HEK293 (cell line): ENCODE results near the gene PKDREJ.

Source experiments
- CTCF ChIA-PET: fragments of 350-600 bp; formaldehyde crosslinking; extraction: SDS; loops from one replicate; lab custom pipeline; 2021; ENCODE audit warnings: antibody characterized with exemption; lab: Yijun Ruan, JAX
- POLR2A ChIA-PET: fragments of 300-600 bp; formaldehyde crosslinking; extraction: SDS; loops from one replicate; lab custom pipeline; 2020; ENCODE audit warnings: antibody characterized with exemption, inconsistent platforms; lab: Yijun Ruan, JAX
- H3K27ac ChIP-seq: fragments of 200-500 bp; sonication (Bioruptor generic); 2 replicates; pipeline ENCODE4 v1.5.1; 2014; ENCODE audit warnings: low read depth, low read length, control low read depth, inconsistent platforms; ENCODE audit errors: extremely low read depth
- H3K36me3 ChIP-seq, 2 experiments: fragments of 200-500 bp in 1 of 2; sonication (Bioruptor generic) in 1 of 2; 1 replicate in 1 of 2; 2 replicates in 1 of 2; pipeline ENCODE4 v1.5.1; 2014 to 2017; ENCODE audit warnings: inconsistent platforms in 2 of 2, low read length in 2 of 2; ENCODE audit not compliant: control insufficient read depth in 2 of 2, insufficient read depth in 1 of 2
- H3K4me1 ChIP-seq: fragments of 200-500 bp; sonication (Bioruptor generic); 2 replicates; pipeline ENCODE4 v1.5.1; 2014; ENCODE audit warnings: mild to moderate bottlenecking, low read length, inconsistent platforms; ENCODE audit not compliant: control insufficient read depth, insufficient read depth
- H3K4me3 ChIP-seq: 2 replicates; pipeline ENCODE4 v1.5.1; 2011; ENCODE audit warnings: low read depth, mild to moderate bottlenecking, control low read depth, low read length, moderate library complexity
- H3K9me3 ChIP-seq: fragments of 200-500 bp; sonication (Bioruptor generic); 2 replicates; pipeline ENCODE4 v1.5.1; 2014; ENCODE audit warnings: low read depth, low read length, inconsistent platforms; ENCODE audit not compliant: control insufficient read depth, insufficient read depth
- ATF2 ChIP-seq: fragments of 450-650 bp; formaldehyde crosslinking; IDR thresholded peaks from 2 replicates; pipeline ENCODE4 v1.5.1; 2016; ENCODE audit warnings: missing biosample characterization, missing genetic modification characterization, low read depth
- BCL11A ChIP-seq: fragments of 450-650 bp; formaldehyde crosslinking; IDR thresholded peaks from 2 replicates; pipeline ENCODE4 v1.5.1; 2016; ENCODE audit warnings: low read depth, missing biosample characterization, missing genetic modification characterization
- BCL11B ChIP-seq: fragments of 450-650 bp; formaldehyde crosslinking; IDR thresholded peaks from 2 replicates; pipeline ENCODE4 v1.5.1; 2016; ENCODE audit warnings: low read depth, missing biosample characterization, missing genetic modification characterization
- EGR2 ChIP-seq: fragments of 450-650 bp; formaldehyde crosslinking; IDR thresholded peaks from 2 replicates; pipeline ENCODE4 v1.5.1; 2016; ENCODE audit warnings: low read depth, missing biosample characterization, missing genetic modification characterization
- ELK4 ChIP-seq: IDR thresholded peaks from 2 replicates; pipeline ENCODE4 v1.6.1; 2011; ENCODE audit warnings: mild to moderate bottlenecking, low read depth, low read length, borderline replicate concordance
- MEIS1 ChIP-seq: sonication (generic); formaldehyde crosslinking; IDR thresholded peaks from 2 replicates; pipeline ENCODE4 v1.8.1; 2022; ENCODE audit warnings: missing genetic modification reagents, mild to moderate bottlenecking, borderline replicate concordance
- MYNN ChIP-seq: fragments of 450-650 bp; formaldehyde crosslinking; IDR thresholded peaks from 2 replicates; pipeline ENCODE4 v1.5.1; 2016; ENCODE audit warnings: missing biosample characterization, missing genetic modification characterization, borderline replicate concordance
- PRDM6 ChIP-seq: fragments of 450-650 bp; formaldehyde crosslinking; IDR thresholded peaks from 2 replicates; pipeline ENCODE4 v1.5.1; 2017; ENCODE audit warnings: missing biosample characterization, missing genetic modification characterization
- SP2 ChIP-seq: fragments of 450-650 bp; formaldehyde crosslinking; IDR thresholded peaks from 2 replicates; pipeline ENCODE4 v1.5.1; 2016; ENCODE audit warnings: missing biosample characterization, missing genetic modification characterization
- YY1 ChIP-seq: fragments of 450-650 bp; formaldehyde crosslinking; IDR thresholded peaks from 2 replicates; pipeline ENCODE4 v1.5.1; 2018; ENCODE audit warnings: missing biosample characterization, missing genetic modification characterization
- ZBTB26 ChIP-seq: fragments of 450-650 bp; formaldehyde crosslinking; optimal IDR thresholded peaks from 2 replicates; pipeline ENCODE3; 2016; ENCODE audit warnings: missing biosample characterization, mild to moderate bottlenecking, missing genetic modification characterization
- ZIC2 ChIP-seq: fragments of 450-650 bp; formaldehyde crosslinking; IDR thresholded peaks from 2 replicates; pipeline ENCODE4 v1.5.1; 2016; ENCODE audit warnings: missing biosample characterization, missing genetic modification characterization
- ZNF132 ChIP-seq: fragments of 450-650 bp; formaldehyde crosslinking; IDR thresholded peaks from 2 replicates; pipeline ENCODE4 v1.5.1; 2017; ENCODE audit warnings: missing biosample characterization, missing genetic modification characterization, borderline replicate concordance
- ZNF140 ChIP-seq: fragments of 450-650 bp; formaldehyde crosslinking; IDR thresholded peaks from 2 replicates; pipeline ENCODE4 v1.5.1; 2016; ENCODE audit warnings: missing biosample characterization, missing genetic modification characterization
- ZNF2 ChIP-seq: fragments of 450-650 bp; formaldehyde crosslinking; IDR thresholded peaks from 2 replicates; pipeline ENCODE4 v1.5.1; 2016; ENCODE audit warnings: missing biosample characterization, missing genetic modification characterization
- ZNF202 ChIP-seq: fragments of 450-650 bp; formaldehyde crosslinking; IDR thresholded peaks from 2 replicates; pipeline ENCODE4 v1.5.1; 2016; ENCODE audit warnings: missing biosample characterization, missing genetic modification characterization, borderline replicate concordance
- ZNF24 ChIP-seq: fragments of 450-650 bp; formaldehyde crosslinking; IDR thresholded peaks from 2 replicates; pipeline ENCODE4 v1.5.1; 2016; ENCODE audit warnings: missing biosample characterization, missing genetic modification characterization
- ZNF423 ChIP-seq: fragments of 450-650 bp; formaldehyde crosslinking; IDR thresholded peaks from 2 replicates; pipeline ENCODE4 v1.5.1; 2016; ENCODE audit warnings: missing biosample characterization, missing genetic modification characterization
- ZNF473 ChIP-seq: fragments of 450-650 bp; formaldehyde crosslinking; IDR thresholded peaks from 2 replicates; pipeline ENCODE4 v1.5.1; 2017; ENCODE audit warnings: missing biosample characterization, missing genetic modification characterization
- ZNF514 ChIP-seq: fragments of 450-650 bp; formaldehyde crosslinking; IDR thresholded peaks from 2 replicates; pipeline ENCODE4 v1.5.1; 2016; ENCODE audit warnings: missing biosample characterization, missing genetic modification characterization
- ZNF529 ChIP-seq: fragments of 450-650 bp; formaldehyde crosslinking; IDR thresholded peaks from 2 replicates; pipeline ENCODE4 v1.5.1; 2017; ENCODE audit warnings: missing genetic modification characterization, missing biosample characterization; ENCODE audit not compliant: insufficient replicate concordance
- ZNF580 ChIP-seq: fragments of 450-650 bp; formaldehyde crosslinking; IDR thresholded peaks from 2 replicates; pipeline ENCODE4 v1.5.1; 2016; ENCODE audit warnings: missing biosample characterization, missing genetic modification characterization
- ZNF610 ChIP-seq: fragments of 450-650 bp; formaldehyde crosslinking; IDR thresholded peaks from 2 replicates; pipeline ENCODE4 v1.5.1; 2016; ENCODE audit warnings: missing biosample characterization, missing genetic modification characterization, borderline replicate concordance
- ZNF76 ChIP-seq: fragments of 450-650 bp; formaldehyde crosslinking; IDR thresholded peaks from 2 replicates; pipeline ENCODE4; 2016; ENCODE audit warnings: low read depth, missing biosample characterization, missing genetic modification characterization, borderline replicate concordance
- ZNF768 ChIP-seq: fragments of 450-650 bp; formaldehyde crosslinking; IDR thresholded peaks from 2 replicates; pipeline ENCODE4 v1.5.1; 2018; ENCODE audit warnings: missing biosample characterization, mild to moderate bottlenecking, missing genetic modification characterization
- ZNF785 ChIP-seq: fragments of 450-650 bp; formaldehyde crosslinking; IDR thresholded peaks from 2 replicates; pipeline ENCODE4 v1.5.1; 2016; ENCODE audit warnings: missing biosample characterization, missing genetic modification characterization
- ZNF837 ChIP-seq: fragments of 450-650 bp; formaldehyde crosslinking; IDR thresholded peaks from 2 replicates; pipeline ENCODE4 v1.5.1; 2016; ENCODE audit warnings: missing biosample characterization, missing genetic modification characterization
- ZSCAN18 ChIP-seq: fragments of 450-650 bp; formaldehyde crosslinking; IDR thresholded peaks from 2 replicates; pipeline ENCODE4 v1.5.1; 2016; ENCODE audit warnings: missing biosample characterization, missing genetic modification characterization
- ZSCAN4 ChIP-seq: fragments of 450-650 bp; formaldehyde crosslinking; IDR thresholded peaks from 2 replicates; pipeline ENCODE4 v1.5.1; 2017; ENCODE audit warnings: missing biosample characterization, missing genetic modification characterization

The PKDREJ gene

GRCh38 chr22:46251816-46252380, 11.2 kb downstream of the PKDREJ start:
- CTCF ChIA-PET: no interaction called here
- POLR2A ChIA-PET: interaction anchor here (2.5 kb wide), 1 partner anchor 16 kb away, joined by 8 read pairs; the partner anchor contains the start of gene TTC38

GRCh38 chr22:46251266-46251665, 11.9 kb downstream of the PKDREJ start:
- peaks cover 3% of the 10 kb centered on the region; the same call in 1 of the 2 replicates for H3K4me1 ChIP-seq
- POLR2A ChIA-PET: no interaction called here
- H3K36me3 ChIP-seq: peaks cover 0 to 9% of the 10 kb centered on the region in 2 experiments; a peak in 1 of 3 replicates
- TF ChIP-seq ZBTB26 (tag by site-specific recombination): no peak
- TF ChIP-seq ZNF768 (tag by site-specific recombination): no peak
- no peak for TF ChIP-seq PRDM6 (tag by site-specific recombination)
- no peak for TF ChIP-seq ZNF140 (tag by site-specific recombination)
- TF ChIP-seq MEIS1: no peak
- no peak for TF ChIP-seq ZNF2 (tag by site-specific recombination)
- no peak for TF ChIP-seq ZNF202 (tag by site-specific recombination)
- TF ChIP-seq ZNF529 (tag by site-specific recombination): no peak
- TF ChIP-seq EGR2 (tag by site-specific recombination): no peak
- TF ChIP-seq ZNF423 (tag by site-specific recombination): no peak
- H3K9me3 ChIP-seq: no peaks in the 10 kb centered on the region
- H3K4me3 ChIP-seq: no peak overlapping the region
- H3K27ac ChIP-seq: no peak overlapping the region
- CTCF ChIA-PET: no interaction called here

More at GRCh38 chr22:46251816-46252380, 11.2 kb downstream of the PKDREJ start:
- Histone ChIP-seq H3K36me3 (peaks cover 0 to 3% of the 10 kb centered on the region in 2 experiments; a peak in 1 of 3 replicates), H3K9me3 (no peaks in the 10 kb centered on the region), H3K4me3 (no peak overlapping the region), H3K4me1 (peaks cover 3% of the 10 kb centered on the region; the same call in 1 of the 2 replicates), H3K27ac (no peak overlapping the region)
- no peak for TF ChIP-seq ZNF785 (tag by site-specific recombination)
- TF ChIP-seq SP2 (tag by site-specific recombination): no peak
- no peak for TF ChIP-seq ZNF610 (tag by site-specific recombination)
- TF ChIP-seq MYNN: no peak
- no peak for TF ChIP-seq BCL11A
- TF ChIP-seq ZNF76 (tag by site-specific recombination): no peak
- TF ChIP-seq ZIC2 (tag by site-specific recombination): no peak
- no peak for TF ChIP-seq ZNF473 (tag by site-specific recombination)
- no peak for TF ChIP-seq YY1 (tag by site-specific recombination)
- no peak for TF ChIP-seq ZNF837 (tag by site-specific recombination)
- no peak for TF ChIP-seq ZNF580
- no peak for TF ChIP-seq MEIS1
- no peak for TF ChIP-seq ATF2
- no peak for TF ChIP-seq BCL11B
- no peak for TF ChIP-seq ZSCAN18 (tag by site-specific recombination)
- no peak for TF ChIP-seq ZSCAN4 (tag by site-specific recombination)
- no peak for TF ChIP-seq ZNF24 (tag by site-specific recombination)
- no peak for TF ChIP-seq ELK4
- no peak for TF ChIP-seq ZNF132 (tag by site-specific recombination)
- TF ChIP-seq ZNF514: no peak
